HG03442 (cell line): ENCODE measurements around the gene ACSF2.

Experiments used
- ATAC-seq: cut with Tn5 transposase; IDR thresholded peaks from one replicate; pipeline ENCODE4 v1.9.1; 2021; ENCODE audit warnings: mild to moderate bottlenecking, moderate library complexity; ENCODE audit not compliant: unreplicated experiment

Gene ACSF2

DNA sequence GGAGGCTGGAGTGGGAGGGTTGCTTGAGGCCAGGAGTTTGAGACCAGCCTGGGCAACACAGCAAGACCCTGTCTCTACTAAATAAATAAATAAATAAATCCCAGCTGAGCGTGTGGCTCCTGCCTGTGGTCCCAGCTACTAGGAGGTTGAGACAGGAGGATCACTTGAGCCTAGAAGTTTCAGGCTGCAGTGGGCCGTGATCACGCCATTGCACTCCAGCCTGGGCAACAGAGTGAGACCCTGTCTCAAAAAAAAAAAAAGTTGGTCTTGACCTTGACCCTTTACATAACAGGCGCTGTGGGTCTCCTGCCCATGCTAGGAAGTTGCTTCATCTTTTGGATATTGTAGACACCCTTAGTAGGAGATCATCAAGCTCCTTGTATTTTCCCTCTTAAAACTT is 11.4 kb downstream of the ACSF2 start:
- no peak for ATAC-seq

DNA sequence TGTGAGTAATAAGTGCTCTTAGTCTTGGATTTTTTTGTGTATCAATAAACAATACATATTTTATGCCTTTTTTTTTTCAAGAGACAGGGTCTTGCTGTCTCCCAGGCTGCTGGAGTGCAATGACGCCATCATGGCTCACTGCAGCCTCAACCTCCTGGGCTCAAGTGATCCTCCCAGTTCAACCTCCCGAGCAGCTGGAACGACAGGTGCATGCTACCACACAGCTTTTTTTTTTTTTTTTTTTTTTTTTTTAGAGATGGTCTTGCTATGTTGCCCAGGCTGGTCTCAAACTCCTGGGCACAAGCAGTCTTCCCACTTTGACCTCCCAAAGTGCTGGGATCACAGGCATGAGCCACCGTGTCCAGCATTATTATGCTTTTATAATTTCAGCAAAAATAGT is 13.0 kb downstream of the ACSF2 start:
- no peak for ATAC-seq

DNA sequence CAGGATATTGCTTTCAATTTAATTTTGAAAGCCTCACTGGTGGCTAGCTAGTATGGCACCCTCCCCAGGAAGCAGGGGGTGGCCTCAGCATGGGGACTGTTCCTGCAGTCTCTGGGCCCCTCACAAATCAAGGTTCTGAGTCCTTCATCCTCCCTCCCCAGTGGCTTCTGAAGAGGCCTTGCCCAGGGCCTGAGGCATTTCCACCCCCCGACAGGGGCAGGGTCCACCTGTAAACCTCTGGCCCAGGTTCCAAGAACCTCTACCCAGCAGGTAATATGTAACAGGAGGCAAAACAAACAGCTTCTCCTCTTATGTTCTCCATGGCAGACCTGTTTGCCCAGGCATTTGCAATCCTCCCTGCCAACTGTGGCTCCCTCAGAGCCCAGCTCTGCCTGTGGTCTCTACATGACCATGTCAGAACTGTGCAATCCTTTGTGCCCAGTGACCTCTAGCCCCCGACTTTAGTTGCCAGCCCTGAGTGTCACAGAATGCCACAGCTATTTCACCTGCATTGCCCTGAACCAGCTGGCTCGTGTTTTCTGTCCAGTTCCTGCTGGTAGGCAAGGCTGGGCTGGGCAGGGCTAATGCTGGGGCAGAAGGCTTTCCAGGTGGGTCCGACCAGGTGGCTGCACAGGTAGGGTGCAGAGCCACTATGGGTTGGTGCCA is 14.3 kb downstream of the ACSF2 start:
- ATAC-seq = no peak

DNA sequence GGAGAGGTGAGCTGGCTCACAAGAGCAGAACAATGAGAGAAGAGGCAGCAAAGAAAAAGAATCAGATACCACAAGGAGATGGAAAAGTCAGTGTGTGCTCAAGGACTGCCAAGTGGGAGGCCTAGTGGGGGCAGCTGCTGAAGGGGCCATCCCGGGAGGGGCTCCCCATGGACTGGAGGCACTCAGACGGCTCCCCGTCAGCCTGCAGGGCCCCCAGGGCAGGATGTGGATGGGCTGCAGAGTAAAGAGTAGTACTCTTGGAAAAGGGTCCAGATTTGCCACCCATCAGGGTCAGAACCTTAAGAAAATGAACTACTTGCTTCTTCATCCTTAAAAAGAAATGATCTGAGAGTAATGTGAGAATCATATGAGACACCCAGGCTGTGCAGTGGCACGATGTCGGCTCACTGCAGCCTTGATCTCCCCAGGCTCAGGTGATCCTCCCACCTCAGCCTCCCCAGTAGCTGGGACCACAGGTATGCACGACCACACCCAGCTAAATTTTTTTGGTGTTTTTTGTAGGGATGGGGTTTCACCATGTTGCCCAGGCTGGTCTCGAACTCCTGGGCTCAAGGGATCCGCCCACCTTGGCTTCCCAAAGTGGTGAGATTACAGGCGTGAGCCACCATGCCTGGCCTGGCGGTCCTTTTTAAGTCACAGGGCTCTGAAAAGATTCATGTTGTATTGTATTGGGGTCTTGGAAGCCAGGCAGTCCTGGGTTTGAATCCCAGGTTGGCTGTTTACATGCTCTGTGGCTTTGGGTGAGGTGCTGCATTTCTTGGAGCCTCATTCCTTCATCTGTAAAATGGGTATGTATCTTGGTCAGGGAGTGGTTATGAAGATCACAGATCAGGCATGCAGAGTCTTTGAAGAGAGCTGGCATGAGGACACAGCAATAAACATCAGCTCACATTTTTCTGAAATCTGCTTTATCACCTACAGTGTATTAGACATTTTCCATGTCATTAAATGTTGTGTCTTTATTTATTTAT is 15.1 kb downstream of the ACSF2 start:
- no peak for ATAC-seq

DNA sequence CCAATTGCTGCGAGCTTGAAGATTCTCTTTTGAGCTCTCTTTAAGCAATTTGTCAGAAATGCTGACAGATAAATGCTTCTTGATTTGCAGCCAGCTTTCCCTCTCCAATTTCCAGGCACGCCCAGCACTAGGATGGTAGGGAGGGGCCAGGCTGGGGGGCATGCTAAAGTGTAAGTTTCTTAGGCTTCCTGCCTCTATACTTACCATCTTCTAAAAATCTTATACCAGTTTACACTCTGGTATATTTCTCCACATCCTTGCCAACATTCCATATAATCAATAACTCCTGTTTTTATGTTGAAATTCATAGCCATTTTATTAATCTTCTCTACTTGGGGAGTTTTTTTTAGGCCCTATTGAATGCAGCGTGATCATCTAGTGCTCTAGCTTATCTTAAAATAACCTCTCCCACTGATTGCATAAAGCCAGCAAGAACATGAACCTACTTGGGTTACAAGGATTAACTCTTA is 17.5 kb downstream of the ACSF2 start:
- no peak for ATAC-seq

DNA sequence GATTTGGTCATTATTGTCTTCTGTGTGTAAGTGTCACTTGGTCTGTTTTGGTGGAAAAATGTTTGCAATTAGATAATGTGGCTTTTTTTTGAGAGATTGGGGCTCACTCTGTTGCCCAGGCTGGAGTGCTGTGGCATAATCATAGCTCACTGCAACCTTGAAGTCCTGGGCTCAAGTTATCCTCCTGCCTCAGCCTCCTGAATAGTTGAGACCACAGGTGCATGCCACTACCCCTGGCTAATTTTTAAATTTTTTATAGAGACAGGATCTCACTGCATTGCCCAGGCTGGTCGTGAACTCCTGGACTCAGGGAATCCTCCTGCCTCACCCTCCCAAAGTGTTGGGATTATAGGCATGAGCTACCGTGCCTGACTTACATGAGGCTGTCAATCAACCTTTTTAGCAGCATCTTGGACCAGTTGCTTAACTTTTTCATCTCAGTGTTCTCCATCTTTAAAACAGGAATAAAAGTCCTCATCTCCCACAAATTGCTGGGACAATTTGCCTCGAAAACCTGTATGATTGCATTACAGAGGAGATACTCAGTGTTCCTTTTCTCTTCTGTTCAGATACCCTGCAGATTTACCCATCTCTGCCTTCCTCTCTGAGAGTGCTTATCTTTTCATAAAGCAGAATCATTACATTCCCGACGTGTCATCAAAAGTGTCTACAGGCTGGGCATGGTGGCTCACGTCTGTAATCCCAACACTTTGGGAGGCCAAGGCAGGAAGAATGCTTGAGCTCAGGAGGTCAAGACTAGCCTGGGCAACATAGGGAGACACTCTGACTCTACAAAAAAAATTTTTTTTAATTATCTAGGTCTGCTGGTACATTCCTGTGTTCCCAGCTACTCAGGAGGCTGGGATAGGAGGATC is 19.1 kb downstream of the ACSF2 start:
- ATAC-seq = no peak

DNA sequence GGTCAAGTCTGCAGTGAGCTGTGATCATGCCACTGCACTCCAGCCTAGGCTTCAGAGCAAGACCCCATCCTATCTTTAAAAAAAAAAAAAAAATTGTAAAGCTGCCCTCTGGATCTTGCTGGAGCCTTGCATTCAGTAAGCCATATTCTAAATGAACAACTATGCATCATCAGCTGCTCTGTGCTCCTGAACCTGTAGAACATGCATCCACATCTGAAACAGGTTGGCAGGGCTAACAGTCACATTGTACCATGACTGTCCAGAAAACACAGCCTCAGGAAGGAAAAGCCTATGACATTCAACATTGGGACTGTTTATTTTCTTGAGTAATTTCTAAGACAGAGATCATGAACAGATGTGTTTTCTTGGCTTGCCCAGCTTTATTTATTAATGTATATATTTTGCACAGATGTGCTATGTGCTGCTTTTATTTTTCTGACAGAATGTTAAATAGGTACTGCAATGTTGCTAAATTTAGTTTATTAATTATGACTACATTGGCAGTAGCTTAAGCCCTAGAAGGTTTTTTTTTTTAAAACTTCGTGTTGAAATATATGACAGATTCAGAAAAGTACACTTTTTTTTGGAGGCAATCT is 19.8 kb downstream of the ACSF2 start:
- ATAC-seq = no peak

DNA sequence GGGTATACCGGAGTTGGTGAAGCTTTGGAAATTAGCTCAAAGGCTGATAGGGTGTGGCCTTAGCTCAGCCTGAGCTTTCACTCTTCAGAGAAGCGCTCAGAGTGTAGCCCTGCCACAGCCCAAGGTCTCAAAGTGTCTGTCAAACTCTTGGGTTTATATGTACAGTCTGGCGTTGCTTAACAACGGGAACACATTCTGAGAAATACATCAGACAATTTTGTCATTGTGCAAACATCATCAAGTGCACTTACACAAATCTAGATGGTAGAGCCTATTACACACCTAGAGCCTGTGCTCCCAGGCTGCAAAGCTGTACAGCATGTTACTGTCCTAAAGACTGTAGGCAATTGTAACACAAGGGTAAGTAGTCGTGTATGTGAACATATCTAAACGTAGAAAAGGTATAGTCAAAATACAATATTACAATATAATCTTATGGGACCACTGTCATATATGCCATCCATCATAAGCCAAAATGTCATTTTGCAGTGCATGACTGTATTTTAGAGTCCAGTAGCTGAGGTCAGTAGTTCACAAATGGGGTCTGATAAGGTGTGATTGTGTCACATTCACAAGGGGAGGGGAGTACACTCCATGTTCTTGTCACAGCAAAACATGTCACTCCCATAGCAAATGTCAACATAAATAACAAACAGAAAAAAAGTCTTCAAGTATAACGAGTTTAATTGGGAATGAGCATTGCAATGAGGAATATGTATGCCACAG is 22.0 kb downstream of the ACSF2 start:
- no peak for ATAC-seq

DNA sequence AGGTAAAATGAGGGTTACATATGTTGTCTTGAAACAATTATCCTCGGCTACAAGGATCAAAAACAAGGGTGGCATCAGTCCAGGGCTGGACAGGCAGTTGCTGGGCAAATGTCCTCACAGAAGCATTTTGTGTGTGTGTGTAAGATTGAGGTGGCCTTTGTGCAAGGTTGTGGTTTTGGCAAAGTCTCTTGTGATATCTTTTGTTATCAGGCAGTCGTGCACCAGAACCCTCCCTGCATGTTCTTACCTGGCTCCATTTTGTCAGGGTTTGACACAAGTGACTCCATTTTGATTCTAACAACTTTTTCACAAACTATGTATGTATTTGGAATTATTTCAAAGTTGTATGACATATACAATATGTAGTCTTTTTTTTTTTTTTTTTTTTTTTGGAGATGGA is 22.6 kb downstream of the ACSF2 start:
- no peak for ATAC-seq

DNA sequence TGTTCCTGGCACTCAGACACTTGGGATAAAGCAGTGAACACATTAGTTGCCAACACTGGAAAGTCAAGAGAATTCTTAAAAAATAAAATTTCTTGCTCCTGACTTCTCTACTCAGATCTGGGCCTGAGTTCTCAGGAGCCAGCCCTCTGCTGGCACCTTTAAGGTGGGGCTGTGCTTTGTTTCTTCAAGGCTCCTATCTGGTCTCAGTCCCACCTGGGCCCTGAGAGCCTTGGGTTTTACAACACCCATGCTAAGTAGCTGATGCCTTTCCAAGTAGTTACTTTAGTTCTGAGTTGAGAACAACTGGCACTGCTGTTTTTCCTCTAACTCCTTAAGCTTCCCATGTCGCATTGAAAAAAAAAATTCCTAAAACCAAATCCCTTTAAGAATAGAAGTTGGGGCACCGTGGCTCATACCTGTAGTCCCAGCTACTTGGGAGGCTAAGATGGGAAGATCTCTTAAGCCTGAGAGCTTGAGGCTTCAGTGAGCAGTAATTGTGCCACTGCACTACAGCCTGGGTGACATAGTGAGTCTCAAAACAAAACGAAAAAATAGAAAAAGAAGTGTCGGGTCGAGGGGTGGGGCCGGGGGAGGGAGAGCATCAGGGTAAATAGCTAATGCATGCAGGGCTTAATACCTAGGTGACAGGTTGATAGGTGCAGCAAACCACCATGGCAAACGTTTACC is 26.1 kb downstream of the ACSF2 start:
- ATAC-seq = no peak

DNA sequence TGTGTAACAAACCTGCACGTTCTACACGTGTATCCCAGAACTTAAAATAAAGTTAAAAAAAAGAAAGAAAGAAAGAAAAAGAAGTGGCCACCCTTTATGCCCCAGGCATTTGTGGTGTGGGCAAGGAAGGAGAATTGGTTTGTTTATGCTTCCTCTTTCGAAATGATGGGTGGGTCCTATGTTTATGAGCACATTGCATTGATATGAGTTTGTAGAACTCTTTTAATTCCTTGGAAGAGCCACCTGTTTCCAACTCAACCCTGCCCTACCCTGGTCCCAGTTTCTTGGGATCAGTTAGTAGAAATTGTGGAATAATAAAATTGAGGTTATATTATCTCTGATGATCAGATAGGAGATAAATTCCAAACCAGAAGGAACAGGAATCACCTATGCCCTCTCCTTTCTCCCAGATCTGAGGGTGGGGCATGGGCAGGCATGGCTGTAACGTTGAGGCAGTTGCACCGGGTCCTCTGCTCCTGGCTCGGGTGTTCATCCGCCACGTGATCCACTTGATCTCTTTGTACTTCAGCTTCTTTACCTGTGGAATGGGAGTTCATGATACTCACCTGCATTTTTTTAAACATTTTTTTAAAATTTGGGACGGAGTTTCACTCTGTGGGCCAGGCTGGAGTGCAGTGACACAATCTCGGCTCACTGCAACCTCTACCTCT is 26.7 kb downstream of the ACSF2 start:
- ATAC-seq = no peak

DNA sequence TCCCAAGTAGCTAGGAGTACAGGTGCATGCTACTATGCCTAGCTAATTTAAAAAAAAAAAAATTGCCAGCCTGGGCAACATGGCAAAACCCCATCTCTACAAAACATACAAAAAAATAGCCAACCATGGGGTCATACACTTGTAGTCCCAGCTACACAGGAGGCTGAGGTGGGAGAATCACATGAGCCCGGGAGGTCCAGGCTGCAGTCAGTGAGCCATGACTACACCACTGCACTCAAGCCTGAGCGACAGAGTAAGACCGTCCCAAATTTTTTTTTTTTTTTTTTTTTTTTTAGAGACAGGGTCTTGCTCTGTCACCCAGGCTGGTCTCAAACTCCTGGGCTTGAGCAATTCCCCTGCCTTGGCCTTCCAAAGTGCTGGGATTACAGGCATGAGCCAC is 27.9 kb downstream of the ACSF2 start:
- no peak for ATAC-seq

DNA sequence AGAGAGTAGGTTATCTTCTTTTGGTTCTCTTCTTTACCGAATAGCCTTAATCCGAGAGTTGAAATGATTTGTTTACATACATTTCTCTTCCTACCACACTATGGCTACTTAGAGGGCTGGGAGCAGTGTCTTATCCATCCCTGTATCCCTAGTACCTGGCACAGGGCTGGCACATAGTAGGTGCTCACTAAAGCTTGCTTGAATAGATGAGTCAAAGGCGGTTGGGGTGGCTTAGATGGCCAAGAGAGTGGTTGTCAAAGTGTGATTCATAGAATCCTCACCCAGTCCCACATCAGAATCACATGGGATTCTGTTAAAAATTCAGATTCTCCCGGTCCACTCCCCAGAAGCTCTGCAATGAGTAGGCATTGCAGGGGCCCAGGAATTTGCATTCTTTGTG is 31.6 kb downstream of the ACSF2 start:
- ATAC-seq = no peak

DNA sequence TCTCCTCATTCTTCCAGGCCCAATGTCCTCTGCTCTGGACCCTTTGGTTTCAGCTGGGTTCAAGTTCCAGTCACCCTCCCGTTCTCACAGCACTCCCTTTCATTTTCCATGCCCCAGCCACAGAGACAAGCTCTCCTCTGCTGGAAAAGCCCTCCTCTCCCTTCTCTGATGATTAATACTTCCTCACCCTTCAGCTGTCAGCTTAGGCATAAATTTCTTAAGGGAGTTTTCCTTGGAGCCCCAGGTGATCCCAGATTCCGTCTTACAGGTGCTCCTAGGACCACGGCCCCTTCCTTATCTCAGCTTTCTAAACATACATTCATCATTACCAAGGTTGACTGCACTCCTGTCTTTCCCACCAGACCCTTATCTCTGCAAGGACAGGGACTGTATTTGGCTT is 32.3 kb downstream of the ACSF2 start:
- no peak for ATAC-seq

DNA sequence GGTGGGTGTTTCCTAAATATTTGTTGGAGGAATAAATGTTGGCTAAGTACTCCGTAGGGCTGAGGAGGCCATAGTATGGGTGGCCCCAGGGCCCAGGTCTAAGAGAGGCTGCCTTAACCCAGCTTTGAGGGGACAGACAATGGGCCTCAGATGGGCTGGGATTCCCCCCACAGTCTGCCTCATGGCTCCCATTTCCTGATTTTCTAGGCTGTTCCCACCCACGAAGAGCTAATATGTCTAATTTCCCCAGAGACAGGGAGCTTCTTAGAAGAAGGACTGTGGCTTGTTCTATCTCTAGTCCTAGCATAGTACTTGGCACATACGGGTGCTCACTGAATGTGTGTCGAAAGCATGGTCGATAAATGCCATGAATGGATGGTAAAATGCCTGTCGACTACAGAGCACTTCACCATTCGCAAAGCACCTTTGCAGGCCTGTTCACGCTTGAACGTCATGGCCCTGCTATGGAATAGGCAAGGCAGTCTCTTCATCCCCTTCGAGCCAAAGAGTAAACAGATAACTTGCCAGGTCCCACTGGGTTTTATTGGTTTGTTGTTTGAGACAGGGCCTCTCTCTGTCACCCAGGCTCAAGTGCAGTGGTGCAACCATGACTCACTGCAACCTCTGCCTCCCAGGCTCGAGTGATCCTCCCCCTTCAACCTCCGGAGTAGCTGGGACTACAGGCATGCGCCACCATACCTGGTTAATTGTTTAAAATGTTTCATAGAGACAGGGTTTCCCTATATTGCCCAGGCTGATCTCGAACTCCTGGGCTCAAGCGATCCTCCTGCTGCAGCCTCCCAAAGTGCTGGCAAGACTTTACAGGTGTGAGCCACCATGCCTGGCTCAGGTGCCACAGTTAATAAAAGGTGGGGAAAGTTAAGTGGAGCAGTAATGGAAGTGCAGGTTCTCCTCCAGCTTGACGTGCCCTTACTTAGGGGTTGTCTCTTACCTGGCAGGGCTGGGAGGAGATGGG is 33.0 kb downstream of the ACSF2 start:
- no peak for ATAC-seq

DNA sequence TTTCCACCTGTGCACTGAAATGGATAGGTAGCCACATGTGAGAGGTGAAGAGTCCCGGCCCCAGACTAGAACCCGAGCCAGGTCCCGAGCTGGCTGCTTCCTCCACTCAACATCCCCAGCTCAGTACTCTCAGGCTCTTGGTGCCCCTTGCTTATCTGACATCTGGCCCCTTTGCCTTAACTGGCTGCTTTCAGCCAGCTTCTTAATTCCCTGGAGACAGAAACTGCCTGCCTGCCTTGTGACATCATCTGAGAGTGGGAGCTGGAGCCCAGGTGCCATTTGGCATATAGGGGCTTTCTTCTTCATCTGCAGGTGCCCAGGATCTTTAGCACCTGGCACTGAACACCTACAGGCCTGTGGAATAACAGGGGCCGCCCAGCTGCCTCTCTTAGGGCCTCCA is 33.7 kb downstream of the ACSF2 start:
- no peak for ATAC-seq

DNA sequence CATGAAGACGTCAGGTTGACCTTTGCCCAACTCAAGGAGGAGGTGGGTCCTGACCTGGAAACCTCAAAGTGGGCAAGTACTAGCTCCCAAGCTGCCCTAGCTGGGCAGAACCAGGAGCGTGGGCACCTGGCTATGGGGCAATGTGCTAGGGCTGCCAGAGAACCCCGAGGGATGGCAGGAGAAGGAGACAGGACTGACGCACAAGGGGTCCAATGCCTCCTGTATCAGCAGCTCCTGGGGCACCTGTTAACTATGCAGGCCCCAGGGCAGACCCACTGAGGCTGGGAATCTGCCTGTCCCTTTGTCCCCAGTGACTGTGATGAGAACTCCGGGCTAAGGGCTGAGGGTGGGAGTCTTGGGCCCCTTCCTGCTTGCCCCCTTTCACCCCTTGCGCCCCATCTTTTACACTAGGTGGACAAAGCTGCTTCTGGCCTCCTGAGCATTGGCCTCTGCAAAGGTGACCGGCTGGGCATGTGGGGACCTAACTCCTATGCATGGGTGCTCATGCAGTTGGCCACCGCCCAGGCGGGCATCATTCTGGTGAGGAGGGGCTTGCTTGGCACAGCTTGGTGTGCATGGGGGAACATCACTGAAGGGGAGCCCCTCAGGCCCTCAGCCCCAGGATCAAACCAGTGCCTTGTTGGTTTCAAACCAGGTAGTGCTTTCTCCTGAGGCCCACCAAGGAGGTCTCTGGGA is 35.0 kb downstream of the ACSF2 start:
- ATAC-seq = no peak
